Body of pancreas (tissue), 4 donors: Measurements from ENCODE around the gene HOXB5. TPM values are rescaled to one million over a fixed set of nuclear protein-coding genes. Genes with fewer than 3 reads are reported as not detected.

Experiments
- ATAC-seq: fragments of 150-250 bp; one replicate; pipeline ENCODE4 v1.9.1; 2016
- DNase-seq, 4 donors: peaks; one replicate each; pipeline ENCODE4 v3.0.0-alpha.2; 2019
- H3K27ac ChIP-seq, 4 donors: fragments of 200-600 bp; sonication (generic); 1 replicate in 3 of 4; 2 replicates in 1 of 4; pipeline versions ENCODE4 v1.5.1 to v1.6.1; 2016 to 2019; ENCODE audit warnings: mild to moderate bottlenecking in 1 of 4, mixed read lengths in 1 of 4, moderate library complexity in 1 of 4
- H3K27me3 ChIP-seq, 2 donors: fragments of 200-600 bp; sonication (generic); one replicate each; pipeline ENCODE4 v1.6.0; 2016; ENCODE audit warnings: mild to moderate bottlenecking in 1 of 2
- H3K36me3 ChIP-seq, 2 donors: fragments of 200-600 bp; sonication (generic); replicated peaks in 1 of 2; 2 replicates each; pipeline ENCODE4 v1.5.1; 2016; ENCODE audit warnings: low read depth in 2 of 2; ENCODE audit not compliant: insufficient read depth in 1 of 2
- H3K4me1 ChIP-seq: fragments of 200-600 bp; sonication (generic); one replicate; pipeline ENCODE4 v1.6.0; 2016
- H3K4me3 ChIP-seq, 2 donors: fragments of 200-600 bp; sonication (generic); 1 replicate in 1 of 2; 2 replicates in 1 of 2; pipeline ENCODE4 v1.5.1; 2016 to 2019
- H3K9me3 ChIP-seq, 3 donors: fragments of 200-600 bp; sonication (generic); 1 replicate in 2 of 3; 2 replicates in 1 of 3; pipeline ENCODE4 v1.5.1; 2016
- CTCF ChIP-seq, 7 experiments: fragments of 450-650 bp in 4 of 7; fragments of 200-600 bp in 3 of 7; sonication (generic) in 3 of 7; IDR thresholded peaks; one replicate each; pipeline ENCODE4 v1.5.1; 2016 to 2019; ENCODE audit warnings: antibody characterized with exemption in 7 of 7
- POLR2A ChIP-seq, 3 donors: fragments of 450-650 bp; IDR thresholded peaks; one replicate each; pipeline ENCODE4 v1.6.1; 2016; ENCODE audit warnings: antibody characterized with exemption in 3 of 3, mild to moderate bottlenecking in 2 of 3
- WGBS, 2 donors: methylation state at CpG; one replicate each; pipeline ENCODE4 v1.1.5; 2017; 5-methylcytosine and 5-hydroxymethylcytosine counted together
- intact Hi-C: fragments of 100-400 bp; cut with DNase I; formaldehyde crosslinking; loops from one replicate; pipeline ENCODE4 v1.15.1; 2023
- total RNA-seq, 2 donors: library from RNA; depleted of rRNA; stranded (reverse); fragments of >200 nt; gene quantifications; one replicate each; pipeline ENCODE4 v1.1.0, GENCODE V29; 2016

The HOXB5 gene
- total RNA-seq, 2 donors from 2014 or later = 0.99 TPM; not detected in 1

GRCh38 chr17:48611681-48612455, 18.3 kb upstream of the HOXB5 start:
- H3K27me3 ChIP-seq = peaks cover 3 to 69% of the 10 kb centered on the region in 2 donors
- TF ChIP-seq CTCF (IDR thresholded peaks at IDR 0.05) = no peak
- TF ChIP-seq POLR2A (IDR thresholded peaks at IDR 0.05) = no peak
- H3K27ac ChIP-seq = no peak overlapping the region
- 7 to 14% methylated on average over 34 to 36 of the region's 36 CpGs for WGBS, 2 donors
- no peak overlapping the region for H3K4me3 ChIP-seq
- DNase-seq (no peak), ATAC-seq (no peak)
- intact Hi-C loops = loop anchor here (10.0 kb wide), 1 partner anchor 277 kb away; no protein-coding TSS in a partner anchor
- peaks cover 34% of the 10 kb centered on the region for H3K4me1 ChIP-seq
- no peaks in the 10 kb centered on the region for H3K9me3 ChIP-seq
- no peaks in the 10 kb centered on the region for H3K36me3 ChIP-seq

- DNase-seq (no peak), ATAC-seq (no peak)
- 6 to 17% methylated on average over 22 of the region's 22 CpGs for WGBS, 2 donors
- H3K4me1 ChIP-seq = peaks cover 34% of the 10 kb centered on the region
- peaks cover 3 to 73% of the 10 kb centered on the region in 2 donors for H3K27me3 ChIP-seq
- H3K4me3 ChIP-seq = no peak overlapping the region
- TF ChIP-seq CTCF (IDR thresholded peaks at IDR 0.05) = no peak
- TF ChIP-seq POLR2A (IDR thresholded peaks at IDR 0.05) = no peak
- H3K9me3 ChIP-seq = no peaks in the 10 kb centered on the region
- H3K36me3 ChIP-seq = no peaks in the 10 kb centered on the region
- no peak overlapping the region for H3K27ac ChIP-seq
- intact Hi-C loops = loop anchor here (10.0 kb wide), 1 partner anchor 276 kb away; no protein-coding TSS in a partner anchor
Measured at GRCh38 chr17:48611213-48611612, 17.6 kb upstream of the HOXB5 start.

- H3K9me3 ChIP-seq = no peaks in the 10 kb centered on the region
- H3K4me1 ChIP-seq = peaks cover 34% of the 10 kb centered on the region
- H3K4me3 ChIP-seq = peak within 1 kb of the TSS in 1 of 2 donors; percentile 36
- 2 to 6% methylated on average over 46 to 71 of the region's 79 CpGs for WGBS, 2 donors
- H3K27me3 ChIP-seq = peaks cover 3 to 73% of the 10 kb centered on the region in 2 donors
- intact Hi-C loops = loop anchor here (10.0 kb wide), 1 partner anchor 276 kb away; no protein-coding TSS in a partner anchor
- H3K36me3 ChIP-seq = no peaks in the 10 kb centered on the region
- peak in 1 of 4 donors; percentile 41 for DNase-seq
- TF ChIP-seq POLR2A (IDR thresholded peaks at IDR 0.05) = no peak
- no peak for TF ChIP-seq CTCF (IDR thresholded peaks at IDR 0.05)
- H3K27ac ChIP-seq = peak within 1 kb of the TSS in 2 of 4 donors; percentile 7 to 28
- peak; percentile 62 for ATAC-seq
Measured at GRCh38 chr17:48610282-48611211, 17.0 kb upstream of the HOXB5 start, which contains the start of gene HOXB7. Gene HOXB7, minus strand, starts transcription at chr17:48611017. Its CDS starts 99 bp downstream, at chr17:48610918.

GRCh38 chr17:48609759-48610281, 16.2 kb upstream of the HOXB5 start:
- intact Hi-C loops = loop anchor here (10.0 kb wide), 1 partner anchor 275 kb away; no protein-coding TSS in a partner anchor

More at GRCh38 chr17:48609759-48610281, 16.2 kb upstream of the HOXB5 start:
- TF ChIP-seq POLR2A (IDR thresholded peaks at IDR 0.05) = no peak
- TF ChIP-seq CTCF (IDR thresholded peaks at IDR 0.05) = no peak
- H3K4me1 ChIP-seq = peaks cover 34% of the 10 kb centered on the region
- no peaks in the 10 kb centered on the region for H3K36me3 ChIP-seq
- ATAC-seq (no peak), DNase-seq (no peak)
- peak overlapping the region in 1 of 2 donors; percentile 36 for H3K4me3 ChIP-seq
- peaks cover 0 to 73% of the 10 kb centered on the region in 2 donors for H3K27me3 ChIP-seq
- no peak overlapping the region for H3K27ac ChIP-seq
- no peaks in the 10 kb centered on the region for H3K9me3 ChIP-seq
- 5 to 9% methylated on average over 15 of the region's 15 CpGs for WGBS, 2 donors
